ENCODE results near the gene ANKRD27. TPM values are rescaled to one million over a fixed set of nuclear protein-coding genes. Genes with fewer than 3 reads are reported as not detected.

Gene ANKRD27
- total RNA-seq, 2 experiments from 2014 or later: 16.5 to 17.6 TPM

GRCh38 chr19:32686847-32687475, 12.0 kb upstream of the ANKRD27 start:
- H3K4me1 ChIP-seq (ENCODE audit: insufficient read depth, low read length): peaks cover 13% of the 10 kb centered on the region
- no peaks in the 10 kb centered on the region for H3K27me3 ChIP-seq (ENCODE audit: control insufficient read depth in 1 of 2, insufficient read depth in 2 of 2, low read length in 2 of 2)
- no peaks in the 10 kb centered on the region for H3K36me3 Mint-ChIP-seq (ENCODE audit: low read depth)
- TF ChIP-seq CTCF (IDR thresholded peaks at IDR 0.05): no peak
- H3K4me3 ChIP-seq (ENCODE audit: low read length): no peak overlapping the region
- intact Hi-C loops (cut with DNase I, micrococcal nuclease): no loop called here
- ChIA-PET CTCF (no interaction called here), POLR2A (interaction anchor here (0.7 kb wide), 1 partner anchor 11 kb away, joined by 5 read pairs; the partner anchor contains the start of gene RGS9BP)
- no peaks in the 10 kb centered on the region for H3K36me3 ChIP-seq (ENCODE audit: insufficient read depth, low read length)
- H3K27ac Mint-ChIP-seq: no peak overlapping the region
- DNase-seq: no peak
- H3K9me3 Mint-ChIP-seq: no peaks in the 10 kb centered on the region
- H3K27me3 Mint-ChIP-seq: no peaks in the 10 kb centered on the region
- ATAC-seq (ENCODE audit: poor library complexity): no peak
- H3K4me1 Mint-ChIP-seq (ENCODE audit: low read depth): peaks cover 14% of the 10 kb centered on the region
- H3K9me3 ChIP-seq (ENCODE audit: control insufficient read depth in 1 of 2, insufficient read depth in 1 of 2, low read length in 2 of 2): no peaks in the 10 kb centered on the region
- H3K27ac ChIP-seq (ENCODE audit: low read depth in 1 of 2, low read length in 2 of 2): no peak overlapping the region
- H3K4me3 Mint-ChIP-seq: no peak overlapping the region

GRCh38 chr19:32682317-32682716, 7.3 kb upstream of the ANKRD27 start:
- Histone ChIP-seq H3K27ac (ENCODE audit: low read depth in 1 of 2, low read length in 2 of 2) (no peak overlapping the region), H3K9me3 (ENCODE audit: control insufficient read depth in 1 of 2, insufficient read depth in 1 of 2, low read length in 2 of 2) (no peaks in the 10 kb centered on the region), H3K4me1 (ENCODE audit: insufficient read depth, low read length) (no peaks in the 10 kb centered on the region), H3K27me3 (ENCODE audit: control insufficient read depth in 1 of 2, insufficient read depth in 2 of 2, low read length in 2 of 2) (peaks cover 7 to 16% of the 10 kb centered on the region in 2 experiments), H3K36me3 (ENCODE audit: insufficient read depth, low read length) (no peaks in the 10 kb centered on the region), H3K4me3 (ENCODE audit: low read length) (no peak overlapping the region)
- ChIA-PET CTCF (interaction anchor here (0.7 to 1.2 kb wide), 3 partner anchors 11 to 102 kb away, joined by 3 to 4 read pairs (median 3); no protein-coding TSS in a partner anchor), POLR2A (interaction anchor here (1.9 kb wide), 1 partner anchor 9 kb away, joined by 6 read pairs; the partner anchor contains the start of gene NUDT19)
- DNase-seq: no peak
- no peak for ATAC-seq (ENCODE audit: poor library complexity)
- H3K27me3 Mint-ChIP-seq: peaks cover 4% of the 10 kb centered on the region
- no peak overlapping the region for H3K27ac Mint-ChIP-seq
- H3K4me3 Mint-ChIP-seq: no peak overlapping the region
- no peaks in the 10 kb centered on the region for H3K9me3 Mint-ChIP-seq
- intact Hi-C loops (cut with DNase I, micrococcal nuclease): loop anchor here in 1 of 2 experiments (5.0 kb wide), 1 partner anchor 60 kb away; no protein-coding TSS in a partner anchor
- no peak for TF ChIP-seq CTCF (IDR thresholded peaks at IDR 0.05)
- H3K36me3 Mint-ChIP-seq (ENCODE audit: low read depth): no peaks in the 10 kb centered on the region
- H3K4me1 Mint-ChIP-seq (ENCODE audit: low read depth): peaks cover 3% of the 10 kb centered on the region

DNA sequence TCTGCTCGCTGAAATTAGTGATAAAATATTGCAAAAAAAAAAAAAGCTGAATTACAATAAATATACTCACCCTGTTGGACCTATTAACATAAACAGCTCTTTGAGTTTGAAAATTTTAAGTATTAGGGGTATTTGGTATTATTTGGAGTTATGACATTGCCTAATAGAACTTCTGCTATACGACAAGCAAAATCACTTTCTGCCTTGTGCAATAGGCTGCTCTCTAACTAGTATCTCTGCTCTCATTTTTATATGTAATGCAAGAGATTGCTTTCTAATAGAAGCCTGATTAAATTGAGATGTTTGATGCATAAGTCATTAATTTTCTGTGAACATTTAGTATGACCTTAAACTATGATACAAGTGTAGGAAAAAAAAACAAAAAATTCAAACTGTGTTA, 6.0 kb upstream of the ANKRD27 start:
- no peaks in the 10 kb centered on the region for H3K9me3 Mint-ChIP-seq
- POLR2A ChIA-PET: no interaction called here

More for the DNA sequence above, 6.0 kb upstream of the ANKRD27 start:
- no peak for TF ChIP-seq CTCF (IDR thresholded peaks at IDR 0.05)
- CTCF ChIA-PET: interaction anchor here (0.7 to 1.2 kb wide), 4 partner anchors 9 to 97 kb away, joined by 3 to 4 read pairs (median 3); no protein-coding TSS in a partner anchor
- Mint-ChIP-seq H3K27me3 (peaks cover 8% of the 10 kb centered on the region), H3K4me1 (ENCODE audit: low read depth) (peaks cover 7% of the 10 kb centered on the region), H3K4me3 (no peak overlapping the region), H3K36me3 (ENCODE audit: low read depth) (no peaks in the 10 kb centered on the region), H3K27ac (no peak overlapping the region)
- no peak overlapping the region for H3K27ac ChIP-seq (ENCODE audit: low read depth in 1 of 2, low read length in 2 of 2)
- peaks cover 11% of the 10 kb centered on the region for H3K4me1 ChIP-seq (ENCODE audit: insufficient read depth, low read length)
- no peaks in the 10 kb centered on the region for H3K36me3 ChIP-seq (ENCODE audit: insufficient read depth, low read length)
- H3K9me3 ChIP-seq (ENCODE audit: control insufficient read depth in 1 of 2, insufficient read depth in 1 of 2, low read length in 2 of 2): no peaks in the 10 kb centered on the region
- H3K4me3 ChIP-seq (ENCODE audit: low read length): no peak overlapping the region
- H3K27me3 ChIP-seq (ENCODE audit: control insufficient read depth in 1 of 2, insufficient read depth in 2 of 2, low read length in 2 of 2): peaks cover 14 to 21% of the 10 kb centered on the region in 2 experiments
- ATAC-seq (ENCODE audit: poor library complexity): no peak
- no peak for DNase-seq
- intact Hi-C loops (cut with DNase I, micrococcal nuclease): loop anchor here in 1 of 2 experiments (5.0 kb wide), 1 partner anchor 61 kb away; no protein-coding TSS in a partner anchor

Data from CD4-positive, alpha-beta T cell (primary cell).